HFFc6 (cell line): ENCODE measurements around the gene ZWILCH. TPM values are rescaled to one million over a fixed set of nuclear protein-coding genes. Genes with fewer than 3 reads are reported as not detected.

Experiments used
- DNase-seq: peaks from one replicate; pipeline ENCODE4 v3.0.0-alpha.2; 2018
- H3K27ac Mint-ChIP-seq: 2 replicates; pipeline ENCODE4 v1.8.0; 2020; ENCODE audit warnings: mild to moderate bottlenecking, mixed read lengths
- H3K27me3 Mint-ChIP-seq: 2 replicates; pipeline ENCODE4 v1.8.0; 2021; ENCODE audit warnings: mild to moderate bottlenecking, moderate library complexity, mixed read lengths; ENCODE audit not compliant: insufficient read depth
- H3K36me3 Mint-ChIP-seq: 2 replicates; pipeline ENCODE4 v1.8.0; 2021; ENCODE audit warnings: low read depth, mixed read lengths
- H3K4me1 Mint-ChIP-seq: 2 replicates; pipeline ENCODE4 v1.8.0; 2020; ENCODE audit warnings: low read depth, mixed read lengths
- H3K4me3 Mint-ChIP-seq: 2 replicates; pipeline ENCODE4 v1.8.0; 2020; ENCODE audit warnings: mild to moderate bottlenecking, moderate library complexity, mixed read lengths
- H3K9me3 Mint-ChIP-seq: 2 replicates; pipeline ENCODE4 v1.8.0; 2020; ENCODE audit warnings: mild to moderate bottlenecking, mixed read lengths
- total RNA-seq, 6 experiments: library from RNA; stranded (reverse); fragmentation: NEBNext Ultra II Directional; extraction: Animal tissue kit (Norgen Biotek cat#: 25700); gene quantifications; 2 replicates in 1 of 6; 3 replicates in 5 of 6; pipeline ENCODE4 v1.2.3, GENCODE V29; 2021
- TF ChIP-seq, protein P1 (sequence below): fragments of 200-600 bp; sonication (generic); IDR thresholded peaks from 2 replicates; pipeline ENCODE4 v1.5.0; 2021; ENCODE audit warnings: antibody characterized with exemption, mild to moderate bottlenecking

Gene ZWILCH
- total RNA-seq, 6 experiments from 2014 or later: 18.5 to 30.0 (median 25.9) TPM

DNA sequence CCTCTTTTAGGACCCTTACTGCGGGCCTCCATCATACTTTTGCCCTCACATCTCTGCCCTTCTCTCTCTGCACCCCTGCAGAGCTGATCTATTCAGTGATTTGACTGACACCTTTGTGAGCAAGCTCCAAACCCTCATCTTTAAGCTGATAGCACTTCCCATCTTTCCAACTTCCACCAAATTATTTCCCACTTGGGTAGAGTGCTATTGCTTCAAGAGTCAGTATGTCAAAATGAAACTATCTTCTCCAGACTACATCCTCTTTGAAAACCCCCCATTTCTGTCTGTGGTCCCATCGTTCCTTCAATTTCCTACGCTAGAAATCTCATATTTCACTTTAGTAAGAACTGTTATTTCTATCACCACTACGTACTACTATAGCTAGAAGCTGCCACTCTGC lies 19.7 kb downstream of the ZWILCH start:
- H3K4me3 Mint-ChIP-seq: no peak overlapping the region
- H3K36me3 Mint-ChIP-seq: peaks cover 29% of the 10 kb centered on the region
- TF ChIP-seq, protein P1, sequence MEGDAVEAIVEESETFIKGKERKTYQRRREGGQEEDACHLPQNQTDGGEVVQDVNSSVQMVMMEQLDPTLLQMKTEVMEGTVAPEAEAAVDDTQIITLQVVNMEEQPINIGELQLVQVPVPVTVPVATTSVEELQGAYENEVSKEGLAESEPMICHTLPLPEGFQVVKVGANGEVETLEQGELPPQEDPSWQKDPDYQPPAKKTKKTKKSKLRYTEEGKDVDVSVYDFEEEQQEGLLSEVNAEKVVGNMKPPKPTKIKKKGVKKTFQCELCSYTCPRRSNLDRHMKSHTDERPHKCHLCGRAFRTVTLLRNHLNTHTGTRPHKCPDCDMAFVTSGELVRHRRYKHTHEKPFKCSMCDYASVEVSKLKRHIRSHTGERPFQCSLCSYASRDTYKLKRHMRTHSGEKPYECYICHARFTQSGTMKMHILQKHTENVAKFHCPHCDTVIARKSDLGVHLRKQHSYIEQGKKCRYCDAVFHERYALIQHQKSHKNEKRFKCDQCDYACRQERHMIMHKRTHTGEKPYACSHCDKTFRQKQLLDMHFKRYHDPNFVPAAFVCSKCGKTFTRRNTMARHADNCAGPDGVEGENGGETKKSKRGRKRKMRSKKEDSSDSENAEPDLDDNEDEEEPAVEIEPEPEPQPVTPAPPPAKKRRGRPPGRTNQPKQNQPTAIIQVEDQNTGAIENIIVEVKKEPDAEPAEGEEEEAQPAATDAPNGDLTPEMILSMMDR: no peak
- no peaks in the 10 kb centered on the region for H3K9me3 Mint-ChIP-seq
- no peak overlapping the region for H3K27ac Mint-ChIP-seq
- 0 out of 2 replicates have a peak, but pooled peaks cover 5% of the 10 kb centered on the region for H3K4me1 Mint-ChIP-seq
- H3K27me3 Mint-ChIP-seq: no peaks in the 10 kb centered on the region; the same call in 1 of the 2 replicates
- DNase-seq: no peak

DNA sequence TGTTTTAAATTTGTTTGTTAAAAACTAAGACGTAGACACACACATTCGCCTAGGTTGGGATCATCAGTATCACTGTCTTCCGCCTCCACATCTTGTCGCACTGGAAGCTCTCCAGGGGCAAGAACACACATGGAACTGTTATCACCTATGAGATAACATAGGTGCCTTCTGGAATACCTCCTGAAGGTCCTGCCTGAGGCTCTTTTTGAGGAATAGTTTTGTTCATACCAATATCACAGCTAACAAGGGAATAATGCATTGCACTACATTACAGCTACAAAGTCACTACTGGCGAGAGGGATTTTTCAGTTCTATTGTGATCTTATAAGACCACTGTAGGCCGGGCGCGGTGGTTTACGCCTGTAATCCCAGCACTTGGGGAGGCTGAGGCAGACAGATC lies 29.9 kb downstream of the ZWILCH start:
- TF ChIP-seq, protein P1: no peak
- peaks cover 21% of the 10 kb centered on the region for H3K36me3 Mint-ChIP-seq
- no peaks in the 10 kb centered on the region for H3K9me3 Mint-ChIP-seq

DNA sequence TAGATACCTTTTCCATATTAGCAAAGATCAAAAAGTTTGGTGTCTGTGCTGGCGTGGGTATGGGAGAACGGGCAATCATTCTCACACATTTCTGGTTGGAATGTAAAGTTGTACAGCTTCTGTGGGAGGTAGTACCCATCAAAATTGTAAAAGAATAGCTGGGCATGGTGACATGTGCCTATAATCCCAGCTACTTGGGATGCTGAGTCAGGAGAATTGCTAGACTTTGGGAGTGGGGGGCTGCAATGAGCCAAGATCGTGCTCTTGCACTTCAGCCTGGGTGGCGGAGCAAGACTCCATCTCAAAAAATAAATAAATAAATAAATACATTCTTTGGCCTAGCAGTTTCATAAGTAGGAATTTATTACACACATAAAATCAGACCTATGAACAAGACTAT lies 37.8 kb downstream of the ZWILCH start:
- TF ChIP-seq, protein P1: no peak
- no peak overlapping the region for H3K27ac Mint-ChIP-seq
- peaks cover 22% of the 10 kb centered on the region for H3K36me3 Mint-ChIP-seq
- H3K4me1 Mint-ChIP-seq: no peaks in the 10 kb centered on the region
- H3K9me3 Mint-ChIP-seq: no peaks in the 10 kb centered on the region
- no peak overlapping the region for H3K4me3 Mint-ChIP-seq
- H3K27me3 Mint-ChIP-seq: no peaks in the 10 kb centered on the region
- no peak for DNase-seq

More for the DNA sequence above, 29.9 kb downstream of the ZWILCH start:
- Mint-ChIP-seq H3K4me1 (no peaks in the 10 kb centered on the region), H3K4me3 (no peak overlapping the region), H3K27me3 (no peaks in the 10 kb centered on the region), H3K27ac (no peak overlapping the region)
- DNase-seq: no peak

DNA sequence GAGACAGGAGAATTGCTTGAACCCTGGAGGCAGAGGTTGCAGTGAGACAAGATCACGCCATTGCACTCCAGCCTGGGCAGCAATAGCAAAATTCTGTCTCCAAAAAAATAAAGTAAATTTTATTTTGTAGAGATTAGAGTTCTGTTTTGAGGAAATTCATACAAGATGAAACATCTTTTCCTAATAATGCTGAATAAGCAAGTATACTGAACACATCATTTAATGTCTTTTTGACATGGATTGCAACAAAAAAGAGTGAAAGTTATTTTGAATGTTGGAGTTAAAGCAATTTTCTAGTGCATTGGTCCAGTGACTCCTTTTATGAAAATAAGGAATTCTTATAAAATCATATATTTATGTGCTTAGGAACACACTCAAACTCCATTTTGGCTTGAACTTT lies 40.1 kb downstream of the ZWILCH start:
- no peak overlapping the region for H3K4me3 Mint-ChIP-seq
- H3K9me3 Mint-ChIP-seq: no peaks in the 10 kb centered on the region
- H3K27me3 Mint-ChIP-seq: no peaks in the 10 kb centered on the region
- no peak overlapping the region for H3K27ac Mint-ChIP-seq
- H3K36me3 Mint-ChIP-seq: peaks cover 8% of the 10 kb centered on the region
- TF ChIP-seq, protein P1: no peak
- H3K4me1 Mint-ChIP-seq: no peaks in the 10 kb centered on the region
- DNase-seq: no peak

DNA sequence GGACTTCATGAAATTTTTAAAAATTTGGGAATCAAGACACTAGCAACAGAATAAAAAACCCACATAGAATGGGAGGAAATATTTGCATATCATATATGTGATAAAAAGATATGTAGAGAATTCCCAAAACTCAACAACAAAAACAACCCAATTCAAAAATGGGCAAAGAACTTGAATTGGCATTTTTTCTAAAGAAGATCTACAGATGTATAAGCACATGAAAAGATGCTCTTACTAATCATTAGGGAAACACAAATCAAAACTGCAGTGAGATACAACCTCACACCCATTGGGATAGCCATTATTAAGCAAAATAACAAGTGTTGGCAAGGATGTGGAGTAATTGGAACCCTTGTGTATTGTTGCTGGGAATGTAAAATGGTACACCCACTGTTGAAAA lies 50.6 kb downstream of the ZWILCH start:
- H3K4me1 Mint-ChIP-seq: no peaks in the 10 kb centered on the region
- H3K9me3 Mint-ChIP-seq: no peaks in the 10 kb centered on the region
- H3K27ac Mint-ChIP-seq: no peak overlapping the region
- no peak for DNase-seq
- TF ChIP-seq, protein P1: no peak
- 0 out of 2 replicates have a peak, but pooled peaks cover 6% of the 10 kb centered on the region for H3K36me3 Mint-ChIP-seq
- H3K4me3 Mint-ChIP-seq: no peak overlapping the region
- H3K27me3 Mint-ChIP-seq: no peaks in the 10 kb centered on the region

DNA sequence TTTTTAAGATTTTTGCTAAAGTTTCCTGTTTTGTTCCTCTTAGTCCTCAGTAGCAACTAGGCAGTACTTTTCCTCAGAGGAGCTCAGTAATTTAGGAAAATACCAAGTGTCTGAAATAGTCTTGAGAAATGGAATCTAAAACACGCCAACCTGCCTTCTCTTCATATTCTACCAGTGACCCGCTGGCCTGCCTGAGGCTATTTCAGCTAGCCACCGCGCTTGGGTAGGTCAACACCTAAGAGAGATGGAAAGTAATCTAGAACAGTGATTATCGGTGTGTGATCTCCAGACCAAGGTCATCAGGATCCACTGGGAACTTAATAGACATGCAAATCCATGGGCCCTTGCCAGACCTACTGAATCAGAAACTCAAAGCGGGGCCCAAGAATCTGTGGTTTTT lies 53.1 kb downstream of the ZWILCH start:
- Mint-ChIP-seq H3K36me3 (0 out of 2 replicates have a peak, but pooled peaks cover 6% of the 10 kb centered on the region), H3K4me3 (no peak overlapping the region), H3K27me3 (no peaks in the 10 kb centered on the region), H3K9me3 (no peaks in the 10 kb centered on the region), H3K27ac (no peak overlapping the region), H3K4me1 (no peaks in the 10 kb centered on the region)
- TF ChIP-seq, protein P1: no peak
- DNase-seq: no peak
